Limb (tissue), 2 donors: ENCODE measurements around the gene SNED1.

Experiments used
- DNase-seq, 2 donors: peaks; one replicate each; pipeline ENCODE4 v3.0.0-alpha.2; 2016; ENCODE audit errors: extremely low spot score in 2 of 2

SNED1 gene

DNA sequence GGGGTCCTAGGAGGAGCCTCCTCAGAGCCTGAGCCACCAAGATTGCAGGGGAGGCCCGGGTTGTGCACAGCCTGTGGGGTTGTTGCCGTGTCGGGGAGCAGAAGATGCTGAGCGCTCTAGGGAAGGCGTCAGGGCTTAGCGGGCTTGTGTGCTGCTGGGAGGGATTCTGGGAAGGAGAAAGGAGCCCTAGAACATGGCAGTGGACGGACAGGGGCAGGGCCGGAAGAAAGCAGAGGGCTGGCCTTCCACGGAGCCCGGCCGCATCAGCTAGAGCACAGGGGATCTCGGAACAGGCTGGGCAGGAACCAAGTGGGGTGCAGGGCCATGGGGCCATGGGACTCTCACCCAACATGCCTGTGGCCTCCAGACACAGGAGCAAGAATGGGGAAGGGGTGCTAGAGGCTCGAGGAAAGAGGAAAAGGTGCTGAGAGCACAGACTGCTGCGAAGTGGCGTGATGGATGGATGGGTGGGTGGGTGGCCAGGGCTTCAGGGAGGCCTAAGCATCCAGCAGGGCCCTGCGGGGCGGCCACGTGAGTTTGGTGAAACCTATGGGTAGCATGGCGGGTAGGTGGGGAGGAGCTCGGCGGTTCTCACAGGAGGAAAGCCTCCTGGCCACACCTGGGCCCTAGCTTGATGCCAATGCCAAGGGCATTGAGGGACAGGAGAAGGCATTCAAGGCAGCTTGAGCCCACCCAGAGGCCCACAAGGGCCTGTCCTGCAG lies 67.9 kb downstream of the SNED1 start:
- DNase-seq: no peak

DNA sequence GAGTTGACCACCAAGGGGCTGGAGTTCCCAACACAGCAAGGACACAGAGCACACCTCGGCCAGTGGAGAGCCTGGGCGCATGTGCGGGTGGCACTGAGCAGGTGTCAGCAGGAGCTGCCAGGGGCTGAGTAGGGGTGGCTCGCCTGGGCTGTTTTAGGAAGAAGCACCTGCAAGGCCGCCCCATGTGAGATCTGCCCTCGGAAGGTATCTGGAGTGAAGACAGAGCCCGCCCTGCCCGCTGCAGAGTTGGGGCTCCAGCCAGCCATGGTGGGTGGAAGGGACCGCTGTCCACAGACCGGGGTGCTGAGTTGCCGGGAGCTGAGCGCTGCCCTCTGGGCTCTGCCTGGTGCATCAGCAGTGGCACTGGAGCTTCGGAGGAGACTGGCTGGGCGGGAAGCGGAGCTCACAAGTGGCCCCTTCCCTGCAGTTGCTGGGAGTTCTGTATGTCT lies 68.5 kb downstream of the SNED1 start:
- peak in 1 of 2 donors; percentile 54 for DNase-seq

DNA sequence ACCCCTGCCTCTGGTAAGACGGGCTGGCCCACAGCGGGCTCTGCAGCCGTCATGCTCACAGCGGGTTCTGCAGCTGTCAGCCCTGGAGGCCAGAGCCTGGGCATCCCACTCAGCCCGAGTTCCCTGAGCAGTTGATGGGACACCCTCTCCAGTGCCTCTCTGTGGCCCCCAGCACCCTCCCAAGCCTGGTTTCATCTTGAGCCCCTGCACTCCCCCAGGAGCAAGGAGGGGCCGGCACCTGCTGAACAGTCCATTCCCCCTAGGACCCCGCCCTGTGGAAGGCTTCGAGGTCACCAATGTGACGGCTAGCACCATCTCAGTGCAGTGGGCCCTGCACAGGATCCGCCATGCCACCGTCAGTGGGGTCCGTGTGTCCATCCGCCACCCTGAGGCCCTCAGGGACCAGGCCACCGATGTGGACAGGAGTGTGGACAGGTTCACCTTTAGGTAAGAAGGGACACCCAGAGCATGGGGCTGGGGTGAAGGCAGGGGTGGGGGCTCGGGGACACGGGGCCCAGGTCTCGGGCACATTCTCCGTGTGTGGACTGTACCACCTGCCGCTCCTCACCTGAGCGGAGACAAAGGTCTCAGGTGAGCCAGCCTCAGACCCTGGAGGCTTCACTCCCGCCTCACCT lies 69.2 kb downstream of the SNED1 start:
- no peak for DNase-seq

DNA sequence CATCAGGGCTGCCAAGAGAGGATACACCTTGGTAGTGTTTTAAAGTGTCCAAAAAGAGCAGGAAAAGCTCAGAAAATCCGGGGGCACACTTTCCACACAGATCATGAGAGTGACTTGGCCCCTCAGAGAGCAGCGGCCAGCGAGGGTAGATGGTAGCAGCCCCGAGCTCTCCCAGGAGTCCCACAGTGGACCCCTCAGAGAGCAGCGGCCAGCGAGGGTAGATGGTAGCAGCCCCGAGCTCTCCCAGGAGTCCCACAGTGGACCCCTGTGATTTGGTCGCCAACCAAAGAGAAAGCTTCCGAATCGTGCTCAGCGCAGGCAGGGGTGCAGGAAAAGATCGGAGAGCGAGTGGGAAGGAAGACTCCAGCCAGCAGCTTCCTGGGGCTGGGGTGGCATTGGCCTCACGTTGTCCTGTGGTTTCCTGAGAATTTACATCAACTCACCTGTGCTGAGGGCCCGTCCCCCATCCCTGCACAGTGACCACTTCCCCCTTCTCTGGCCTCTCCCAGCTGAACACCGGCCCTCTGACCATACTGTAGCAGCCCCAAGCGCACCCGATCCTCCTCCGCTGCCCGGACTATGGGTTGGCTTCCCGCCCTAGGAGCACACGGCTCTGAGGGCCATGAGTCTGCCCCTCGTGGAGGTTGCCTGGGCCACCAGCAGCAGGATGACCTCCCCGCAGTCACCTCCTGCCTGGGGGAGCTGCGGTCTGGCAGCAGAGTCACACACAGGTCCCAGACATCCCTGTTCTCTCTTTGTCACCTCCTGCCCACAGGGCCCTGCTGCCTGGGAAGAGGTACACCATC lies 69.9 kb downstream of the SNED1 start:
- no peak for DNase-seq

GRCh38 chr2:241068942-241069810 lies 70.8 kb downstream of the SNED1 start:
- peak in 1 of 2 donors; percentile 22 for DNase-seq

DNA sequence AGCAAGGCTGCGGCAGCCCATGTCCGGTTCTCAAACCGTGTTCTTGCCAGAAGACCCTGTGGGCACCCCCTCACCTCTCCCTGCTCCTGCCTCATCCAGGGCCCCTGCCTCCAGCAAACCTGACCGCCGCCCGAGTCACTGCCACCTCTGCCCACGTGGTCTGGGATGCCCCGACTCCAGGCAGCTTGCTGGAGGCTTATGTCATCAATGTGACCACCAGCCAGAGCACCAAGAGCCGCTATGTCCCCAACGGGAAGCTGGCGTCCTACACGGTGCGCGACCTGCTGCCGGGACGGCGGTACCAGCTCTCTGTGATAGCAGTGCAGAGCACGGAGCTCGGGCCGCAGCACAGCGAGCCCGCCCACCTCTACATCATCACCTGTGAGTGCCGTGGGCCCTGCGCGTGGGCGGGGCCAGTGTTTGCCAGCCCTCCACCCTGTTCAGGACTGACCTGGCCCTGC lies 71.4 kb downstream of the SNED1 start:
- no peak for DNase-seq

GRCh38 chr2:241070361-241070760 lies 71.9 kb downstream of the SNED1 start:
- no peak for DNase-seq

- no peak for DNase-seq
These were observed 72.6 kb downstream of the SNED1 start for GRCh38 chr2:241070811-241071676.

DNA sequence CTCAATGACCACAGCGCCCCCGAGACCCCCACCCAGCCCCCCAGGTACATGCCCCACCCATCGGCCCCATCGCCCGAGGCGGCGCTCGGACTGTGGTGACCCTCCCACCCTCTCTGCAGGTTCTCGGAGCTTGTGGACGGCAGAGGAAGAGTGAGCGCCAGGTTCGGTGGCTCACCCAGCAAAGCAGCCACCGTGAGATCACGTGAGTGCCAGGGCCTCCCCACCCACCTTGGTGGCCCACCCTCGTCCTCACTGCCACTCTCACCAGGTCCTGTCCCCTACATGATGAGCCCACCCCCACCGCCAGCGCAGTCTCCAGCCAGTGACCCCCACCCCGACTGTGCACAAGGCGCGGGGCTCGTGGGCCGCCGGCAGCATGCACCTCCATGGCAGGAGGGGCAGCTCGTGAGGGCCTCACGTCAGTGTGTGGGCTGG lies 73.3 kb downstream of the SNED1 start:
- no peak for DNase-seq

DNA sequence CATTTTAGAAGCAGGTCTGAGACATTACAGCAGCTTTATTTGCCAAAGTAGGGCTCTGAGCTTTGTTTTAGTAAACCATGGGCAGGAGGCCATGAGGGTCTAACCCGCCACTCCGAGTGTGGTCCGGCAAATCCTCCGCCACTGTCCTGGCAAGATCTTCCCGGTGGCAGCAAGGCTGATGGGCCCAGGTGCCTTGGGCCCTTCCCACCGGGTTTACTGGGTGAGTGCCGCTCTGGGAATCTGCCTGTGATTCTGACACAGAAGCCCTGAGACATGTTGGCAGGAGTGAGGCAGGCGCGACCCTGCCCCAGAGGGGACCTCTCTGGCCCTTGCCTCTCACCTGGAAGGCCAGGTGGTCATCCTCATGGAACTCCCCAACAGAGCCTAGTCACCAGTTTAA lies 73.7 kb downstream of the SNED1 start:
- DNase-seq: no peak

DNA sequence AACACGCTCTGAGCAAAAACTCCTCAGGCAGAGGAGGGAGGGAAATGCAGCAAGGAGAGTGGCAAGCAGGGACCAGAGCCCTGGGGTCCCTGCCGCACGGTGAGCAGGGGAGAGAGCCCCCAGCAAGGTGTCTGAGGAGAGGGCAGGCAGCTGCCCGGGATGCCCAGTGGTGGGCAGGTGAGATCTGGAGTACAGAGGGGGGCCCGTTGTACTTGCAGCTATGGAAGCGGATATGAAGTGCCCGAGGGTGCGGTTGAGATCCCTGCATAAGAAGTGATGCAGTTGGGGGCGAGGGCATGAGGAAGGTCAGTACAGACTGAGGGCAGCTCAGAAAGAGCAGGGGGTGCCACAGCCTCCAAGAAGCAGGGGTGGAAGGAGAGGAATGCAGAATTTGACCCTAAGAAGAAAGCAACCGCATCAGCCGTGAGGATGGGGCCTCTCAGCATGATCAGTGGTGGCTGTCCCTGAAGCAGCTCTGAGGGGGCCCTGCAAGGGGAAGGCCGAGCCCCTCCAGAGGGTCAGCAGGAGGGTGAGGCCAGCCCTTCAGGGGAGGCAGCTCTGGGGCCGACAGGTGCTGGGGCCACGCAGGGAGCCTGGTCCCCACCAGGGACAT lies 74.2 kb downstream of the SNED1 start:
- peak in 1 of 2 donors; percentile 22 for DNase-seq

GRCh38 chr2:241073166-241074064 lies 75.0 kb downstream of the SNED1 start:
- no peak for DNase-seq

DNA sequence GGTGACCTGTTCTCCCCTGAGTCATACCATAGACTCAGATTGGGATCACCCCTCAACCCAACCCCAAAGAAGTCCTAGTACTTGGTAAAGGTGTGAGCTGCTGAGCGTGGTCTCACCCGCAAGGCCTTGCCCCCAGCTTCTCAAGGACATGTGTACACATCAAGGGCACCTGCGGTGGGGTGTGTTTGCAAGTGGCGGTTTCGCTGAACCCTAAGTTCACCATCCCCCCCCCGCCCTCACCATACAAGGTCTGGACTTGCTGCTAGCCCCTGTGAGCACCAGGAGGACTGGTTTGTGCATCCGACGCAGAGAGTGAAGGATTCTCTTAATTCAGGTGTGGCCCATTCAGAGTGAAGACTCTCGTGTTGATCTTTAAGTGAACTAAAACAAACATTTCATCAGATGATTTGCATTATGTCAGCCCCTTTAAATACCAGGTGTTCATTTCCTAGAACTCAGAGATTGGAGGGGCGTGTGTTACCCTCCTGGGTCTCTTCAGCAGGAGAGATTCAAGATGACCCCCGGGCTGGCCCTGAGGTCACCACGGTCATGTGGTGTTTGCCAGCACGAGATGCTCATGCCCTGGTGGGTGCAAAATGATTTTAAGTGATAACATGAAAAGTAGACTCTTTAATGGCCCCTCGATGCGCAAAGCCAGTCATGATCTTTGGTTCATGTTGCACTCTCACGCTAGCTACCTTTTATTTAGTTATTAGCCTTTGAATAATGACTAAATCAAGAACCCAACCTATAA lies 75.8 kb downstream of the SNED1 start:
- no peak for DNase-seq

- DNase-seq: no peak
These were observed 76.6 kb downstream of the SNED1 start for GRCh38 chr2:241074901-241075540.

DNA sequence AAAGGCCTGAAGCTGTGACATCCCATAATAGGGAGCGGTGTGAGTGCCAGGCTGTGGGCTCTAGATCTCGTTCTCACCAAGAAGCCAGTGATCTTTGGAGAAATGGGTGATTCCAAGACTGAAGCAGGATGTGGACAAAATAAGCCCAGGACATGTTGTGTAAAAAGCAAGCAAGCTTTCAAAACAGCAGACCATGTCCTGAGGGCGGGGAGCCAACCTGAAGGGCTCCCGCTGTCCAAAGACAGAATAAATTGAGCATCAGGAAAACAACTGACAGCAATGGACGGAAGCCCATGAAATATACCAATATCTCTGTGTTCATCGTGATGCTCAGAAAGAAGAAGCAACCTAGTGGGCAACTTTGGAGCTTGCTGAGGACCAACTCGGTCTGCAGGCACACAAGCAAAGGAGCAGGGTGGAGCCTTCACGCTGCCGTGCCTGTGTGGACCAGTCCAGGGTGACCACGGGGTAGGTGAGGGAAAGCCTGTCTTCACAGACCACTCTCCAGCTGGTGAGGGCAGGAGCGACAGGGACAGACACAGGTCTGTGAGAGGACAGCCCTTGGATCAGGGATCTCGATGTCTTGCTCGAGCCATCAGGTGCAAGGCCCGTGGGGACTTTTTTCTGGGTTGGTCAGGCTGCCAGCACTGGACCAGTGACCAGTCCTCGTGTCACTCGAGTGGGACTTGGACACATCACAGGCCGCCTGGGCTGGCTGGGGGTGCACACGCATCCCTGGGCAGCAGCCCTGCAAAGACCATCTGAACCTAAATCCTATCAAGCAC lies 82.2 kb downstream of the SNED1 start:
- no peak for DNase-seq

DNA sequence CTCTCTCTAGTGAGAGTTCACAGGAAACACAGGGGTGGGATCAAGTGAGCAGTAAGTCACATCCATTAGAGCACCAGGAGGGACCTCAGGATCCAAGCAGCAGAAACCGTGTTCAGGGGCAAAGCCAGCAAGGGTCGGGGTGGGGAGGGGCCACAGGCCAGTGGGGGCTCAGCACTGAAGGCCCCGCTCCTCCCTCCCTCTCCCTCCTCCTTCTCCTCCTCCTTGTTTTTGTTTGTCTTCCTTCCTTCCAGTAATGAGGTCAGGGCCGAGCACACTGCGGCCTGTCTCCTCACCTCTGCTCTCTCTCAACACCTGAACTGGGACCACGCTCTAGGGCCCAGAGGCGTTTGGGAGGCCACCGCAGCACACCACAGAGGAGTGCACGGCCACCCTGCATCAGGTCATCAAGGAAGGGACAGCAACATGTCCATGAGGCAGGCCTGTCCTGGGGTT lies 82.8 kb downstream of the SNED1 start:
- no peak for DNase-seq
